Measurements from ENCODE around the gene CDIP1. TPM values are rescaled to one million over a fixed set of nuclear protein-coding genes. Genes with fewer than 3 reads are reported as not detected.

The CDIP1 gene
- total and polyA plus RNA-seq, 2 of the 8 experiments (the other 6 are each of a cell fraction or from before 2014, with no cell fraction given): 56.6 to 76.3 TPM

DNA sequence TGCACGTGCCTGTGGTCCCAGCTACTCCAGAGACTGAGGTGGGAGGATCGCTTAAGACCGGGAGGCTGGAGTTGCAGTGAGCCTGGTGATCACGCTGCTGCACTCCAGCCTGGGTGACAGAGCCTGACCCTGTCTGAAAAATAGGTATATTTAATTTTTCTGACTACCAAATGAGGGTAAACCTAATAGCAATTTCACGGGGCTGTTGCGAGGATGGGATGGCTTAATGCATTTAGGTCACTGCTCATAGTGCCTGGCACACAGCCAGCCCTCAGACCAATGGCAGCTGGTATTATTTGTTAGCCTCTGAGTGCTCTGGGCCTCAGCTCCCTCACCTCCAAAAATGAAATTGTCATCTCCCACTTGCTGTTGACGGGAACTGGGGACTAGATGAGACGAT is 5.9 kb upstream of the CDIP1 start (continued):
- TF ChIP-seq EZH2 (IDR thresholded peaks at IDR 0.05; ENCODE audit: low read depth, low read length, severe bottlenecking) (no peak), EP300 (IDR thresholded peaks at IDR 0.05; ENCODE audit: borderline replicate concordance in 1 of 2, low read depth in 2 of 2, low read length in 2 of 2) (no peak)
- TF ChIP-seq, protein P1, sequence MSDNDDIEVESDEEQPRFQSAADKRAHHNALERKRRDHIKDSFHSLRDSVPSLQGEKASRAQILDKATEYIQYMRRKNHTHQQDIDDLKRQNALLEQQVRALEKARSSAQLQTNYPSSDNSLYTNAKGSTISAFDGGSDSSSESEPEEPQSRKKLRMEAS (IDR thresholded peaks at IDR 0.05): no peak

All from H1 (cell line).